GM19397 (cell line): ENCODE measurements around the gene TMEM178B.

Experiments
- ATAC-seq: cut with Tn5 transposase; IDR thresholded peaks from one replicate; pipeline ENCODE4 v1.9.1; 2021; ENCODE audit warnings: mild to moderate bottlenecking, moderate library complexity; ENCODE audit not compliant: unreplicated experiment

Gene TMEM178B

GRCh38 chr7:141456298-141456697 lies 382.4 kb downstream of the TMEM178B start:
- no peak for ATAC-seq

DNA sequence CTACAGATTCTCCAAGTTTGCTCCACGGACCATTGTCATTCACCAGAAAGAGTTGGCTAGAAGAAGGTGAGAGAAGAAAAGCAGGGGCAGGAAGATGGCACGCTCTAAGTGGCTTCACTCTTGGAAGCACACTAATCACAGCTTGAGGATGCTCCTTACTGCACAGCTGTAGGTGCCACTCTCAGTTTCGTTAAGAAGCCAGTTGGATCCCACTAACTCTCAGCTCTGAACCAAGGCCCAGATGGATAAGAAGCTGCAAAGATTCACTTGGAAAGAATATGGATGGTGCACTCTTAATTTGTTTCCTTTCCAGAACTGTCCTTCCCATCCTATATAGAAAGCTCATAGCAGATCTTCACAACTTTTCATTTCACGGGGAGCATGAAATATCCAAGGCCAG lies 382.8 kb downstream of the TMEM178B start:
- no peak for ATAC-seq

- ATAC-seq, result no peak
Observed at GRCh38 chr7:141460781-141461715, 387.2 kb downstream of the TMEM178B start.

- no peak for ATAC-seq
Observed at GRCh38 chr7:141461924-141462323, 388.1 kb downstream of the TMEM178B start.

GRCh38 chr7:141462958-141463357 lies 389.1 kb downstream of the TMEM178B start:
- ATAC-seq, result no peak

GRCh38 chr7:141463986-141464385 lies 390.1 kb downstream of the TMEM178B start:
- ATAC-seq, result no peak

- no peak for ATAC-seq
Observed at GRCh38 chr7:141464551-141464950, 390.7 kb downstream of the TMEM178B start.

DNA sequence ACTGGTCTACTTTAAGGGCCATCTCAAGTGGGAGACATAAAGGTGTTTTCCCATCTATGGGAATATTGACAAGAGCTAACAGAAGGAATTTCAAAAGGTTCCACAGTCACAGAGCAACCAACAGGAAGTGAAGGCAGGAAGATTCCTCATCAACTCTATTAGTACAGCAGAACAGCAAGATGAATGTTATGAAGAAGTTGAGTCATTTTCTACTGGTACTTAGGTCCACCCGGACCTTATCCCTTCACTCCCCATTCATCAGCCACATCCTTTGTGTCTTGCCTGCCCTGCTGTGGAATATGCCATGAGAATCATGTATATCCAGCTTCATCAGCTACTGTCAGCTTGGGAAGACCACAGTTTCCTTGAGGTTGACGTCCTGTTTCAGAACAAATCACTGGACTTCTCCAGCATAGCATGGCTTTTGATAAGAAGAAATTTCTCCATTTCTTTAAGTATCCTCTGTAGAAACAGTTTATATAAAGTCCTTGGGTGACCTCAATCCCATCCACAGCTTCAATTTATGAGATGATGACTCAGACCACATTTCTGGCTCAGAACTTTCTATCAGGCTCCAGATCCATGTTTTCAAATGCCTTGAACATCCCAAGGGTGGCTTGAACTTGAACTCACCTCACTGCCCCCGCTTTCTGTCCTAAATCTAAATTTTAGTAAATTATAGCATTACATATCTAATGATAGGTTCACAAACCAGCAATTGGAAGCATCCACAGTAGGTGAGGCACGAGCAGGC lies 392.5 kb downstream of the TMEM178B start:
- ATAC-seq, result no peak

DNA sequence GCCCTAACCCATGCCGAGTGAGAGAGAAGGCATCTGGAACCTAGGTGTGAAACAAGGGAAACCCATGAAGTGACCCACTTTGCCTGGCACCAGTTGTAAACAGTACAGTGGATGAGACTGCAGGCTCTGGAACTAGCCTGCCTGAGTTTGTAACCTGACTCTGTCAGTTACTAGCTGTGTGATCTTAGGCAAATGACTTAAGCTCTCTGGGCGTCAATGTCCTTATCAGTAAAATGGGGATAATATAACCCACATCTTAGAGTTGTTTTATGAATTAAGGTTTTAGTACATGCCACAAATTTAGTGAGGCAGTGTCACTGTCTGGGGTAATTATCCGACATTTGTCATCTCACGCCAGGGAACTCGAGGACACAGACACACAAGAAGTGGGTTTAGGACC lies 394.5 kb downstream of the TMEM178B start:
- no peak for ATAC-seq

DNA sequence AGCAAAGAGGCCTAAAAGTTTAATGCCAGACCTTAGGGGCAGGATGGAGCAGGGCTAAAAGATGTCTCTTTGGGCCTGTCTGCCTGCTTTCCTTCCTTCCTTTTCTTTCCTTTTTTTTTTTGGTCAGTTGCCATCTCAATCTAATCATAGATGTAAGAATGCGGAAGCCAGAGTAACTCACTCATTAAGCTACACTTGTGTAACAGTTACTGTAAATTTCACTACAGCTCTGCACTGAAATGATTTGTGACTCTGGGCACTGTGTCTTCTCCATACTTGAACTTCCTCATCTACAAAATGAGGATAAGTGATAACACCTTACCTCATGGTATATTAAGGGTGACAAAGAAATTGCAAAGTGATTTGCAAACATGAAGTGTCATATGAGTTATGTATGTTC lies 401.8 kb downstream of the TMEM178B start:
- ATAC-seq, result no peak

- ATAC-seq, result no peak
Observed at GRCh38 chr7:141477865-141478264, 404.0 kb downstream of the TMEM178B start.

DNA sequence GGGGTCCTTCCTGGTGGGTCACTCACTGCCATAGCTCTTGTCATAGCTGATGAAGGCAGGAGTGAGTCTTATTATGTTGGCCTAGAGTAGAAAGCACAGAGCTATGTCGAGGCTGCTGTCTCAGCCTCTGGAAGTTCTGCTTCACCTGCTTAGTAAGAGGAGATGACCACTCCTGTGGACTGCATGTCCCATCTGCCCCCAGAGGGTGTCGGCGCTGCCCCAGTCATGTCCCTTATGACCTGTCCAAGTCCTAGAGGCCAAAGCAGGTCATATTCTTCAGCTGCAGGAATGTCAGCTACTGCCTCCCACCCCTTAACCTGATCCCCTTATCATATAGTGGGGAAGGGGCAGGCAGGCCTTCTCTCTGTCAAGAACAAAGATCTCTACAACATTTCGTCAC lies 405.0 kb downstream of the TMEM178B start:
- no peak for ATAC-seq

GRCh38 chr7:141480953-141481352 lies 407.1 kb downstream of the TMEM178B start:
- no peak for ATAC-seq

DNA sequence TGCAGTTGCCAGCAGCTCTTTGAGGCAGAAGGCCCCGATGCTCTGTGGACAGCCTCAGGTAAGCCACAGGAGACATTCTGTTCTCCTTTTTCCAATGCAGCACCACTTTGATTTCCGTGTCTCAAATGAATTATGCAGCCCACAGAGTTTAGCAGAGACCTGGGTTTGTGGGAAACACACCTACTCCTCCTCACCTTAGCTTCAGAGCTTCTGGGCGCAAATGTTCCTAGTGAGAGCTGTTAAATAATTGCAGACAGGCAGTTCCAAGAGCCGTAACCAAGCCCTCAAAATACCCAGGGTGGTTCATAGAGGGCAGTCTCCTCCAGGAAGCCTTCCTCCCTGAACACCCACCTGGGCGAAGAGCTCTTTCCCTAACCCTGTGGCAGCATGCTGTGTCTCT lies 408.1 kb downstream of the TMEM178B start:
- ATAC-seq, result no peak

GRCh38 chr7:141483044-141483443 lies 409.2 kb downstream of the TMEM178B start:
- ATAC-seq, result no peak

- no peak for ATAC-seq
Observed at GRCh38 chr7:141484907-141485306, 411.0 kb downstream of the TMEM178B start.

DNA sequence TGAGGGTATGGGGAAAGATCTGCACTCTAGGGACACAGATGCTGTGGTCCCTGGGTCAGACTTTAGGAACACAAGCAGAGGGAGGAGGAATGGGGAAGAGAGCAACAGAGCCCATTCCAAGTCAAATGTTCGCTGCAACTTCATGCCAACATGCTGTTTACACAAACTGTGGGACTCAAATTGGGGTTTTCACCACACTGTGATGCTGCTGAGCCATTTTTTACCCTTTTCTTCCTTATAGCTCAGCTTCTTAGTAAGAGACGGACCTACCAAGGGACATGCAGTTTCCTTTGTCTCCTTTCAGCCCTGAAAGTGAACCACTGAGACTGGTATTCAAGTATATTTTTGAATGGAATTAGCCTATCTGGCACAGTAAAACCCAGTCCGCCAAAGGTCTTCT lies 413.1 kb downstream of the TMEM178B start:
- ATAC-seq, result no peak

GRCh38 chr7:141490474-141490873 lies 416.6 kb downstream of the TMEM178B start:
- ATAC-seq, result no peak

DNA sequence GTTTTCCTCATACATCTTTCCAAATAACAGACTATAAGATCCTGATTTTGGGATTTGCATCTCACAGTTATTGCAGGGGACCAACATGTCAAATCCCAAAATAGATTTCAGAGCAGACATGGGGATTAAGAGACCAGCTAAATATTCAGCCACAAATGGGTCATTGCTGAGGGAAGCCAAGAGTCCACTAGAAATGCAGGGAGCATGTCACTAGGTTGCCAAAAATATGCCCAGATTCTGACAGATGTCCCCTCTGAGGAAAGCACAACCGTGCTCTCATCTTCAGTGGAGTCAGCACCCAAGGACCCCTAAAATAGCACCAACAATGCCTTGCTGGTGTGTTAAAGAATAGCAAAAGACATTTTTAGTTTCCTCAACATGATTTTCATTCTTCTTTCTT lies 421.2 kb downstream of the TMEM178B start:
- ATAC-seq, result no peak

DNA sequence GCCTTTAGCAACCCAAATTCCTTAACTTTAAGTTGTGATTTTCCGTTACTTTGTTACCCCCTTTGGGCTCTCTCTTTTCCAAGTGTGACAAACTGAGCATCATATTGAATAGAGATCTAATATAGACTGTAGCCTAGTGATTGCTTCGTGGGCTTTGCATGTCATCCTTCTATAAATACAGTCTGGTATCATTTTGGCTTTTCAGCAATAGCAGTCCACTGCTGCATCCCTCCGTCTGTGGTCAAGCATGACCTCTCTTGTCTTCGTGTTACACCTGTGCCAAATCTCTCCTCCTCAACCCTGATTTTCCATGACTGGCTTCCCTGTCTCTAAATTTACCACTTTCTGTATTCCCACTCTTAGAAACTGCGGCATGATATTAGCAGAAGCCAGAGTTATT lies 423.5 kb downstream of the TMEM178B start:
- no peak for ATAC-seq

DNA sequence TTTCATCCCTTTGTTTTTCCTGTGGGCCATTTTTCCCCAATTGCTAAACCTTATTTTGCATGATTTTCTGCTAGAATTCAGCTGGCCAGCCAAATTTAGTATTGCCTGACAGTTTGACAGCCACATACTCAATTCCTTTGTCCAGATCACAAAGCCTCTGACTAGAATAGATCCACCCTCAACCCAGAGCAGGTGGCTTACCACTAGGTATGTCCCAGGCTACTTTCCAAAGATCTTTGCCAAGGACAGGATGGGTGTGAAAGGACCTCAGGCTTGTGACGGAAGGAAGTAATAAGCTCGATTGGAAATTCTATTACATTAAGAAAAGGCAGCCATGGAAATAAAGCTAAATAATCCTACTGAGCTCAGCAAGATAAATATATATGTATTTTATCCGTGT lies 426.7 kb downstream of the TMEM178B start:
- ATAC-seq, result no peak

- ATAC-seq, result no peak
Observed at GRCh38 chr7:141501451-141501850, 427.6 kb downstream of the TMEM178B start.
